Measurements from ENCODE around the gene DPF1.

The DPF1 gene

DNA sequence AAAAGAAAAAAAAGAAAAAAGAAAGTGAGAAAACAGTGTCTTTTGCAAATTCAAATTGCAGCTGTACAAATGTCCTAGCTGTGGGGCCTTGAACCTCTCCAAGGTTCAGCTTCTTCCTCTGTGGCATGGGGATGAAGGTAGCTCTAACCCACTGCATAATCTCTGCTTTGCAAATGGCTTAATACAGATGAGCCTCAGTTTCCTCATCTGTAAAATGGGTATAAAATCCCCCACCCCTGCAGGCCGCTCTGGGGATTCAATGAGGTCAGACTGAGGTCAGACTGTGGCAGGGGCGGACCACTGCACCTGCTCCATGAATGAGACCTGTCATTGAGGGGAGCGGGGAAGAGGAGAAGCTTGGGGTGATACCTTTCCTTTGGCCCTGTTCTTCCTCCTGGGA is 5.8 kb downstream of the DPF1 start:
- no peak for FAIRE-seq
- TF ChIP-seq POLR2A (IDR thresholded peaks at IDR 0.05; ENCODE audit: low read depth, low read length): no peak
- no peak for DNase-seq (ENCODE audit: insufficient read length, low spot score)

DNA sequence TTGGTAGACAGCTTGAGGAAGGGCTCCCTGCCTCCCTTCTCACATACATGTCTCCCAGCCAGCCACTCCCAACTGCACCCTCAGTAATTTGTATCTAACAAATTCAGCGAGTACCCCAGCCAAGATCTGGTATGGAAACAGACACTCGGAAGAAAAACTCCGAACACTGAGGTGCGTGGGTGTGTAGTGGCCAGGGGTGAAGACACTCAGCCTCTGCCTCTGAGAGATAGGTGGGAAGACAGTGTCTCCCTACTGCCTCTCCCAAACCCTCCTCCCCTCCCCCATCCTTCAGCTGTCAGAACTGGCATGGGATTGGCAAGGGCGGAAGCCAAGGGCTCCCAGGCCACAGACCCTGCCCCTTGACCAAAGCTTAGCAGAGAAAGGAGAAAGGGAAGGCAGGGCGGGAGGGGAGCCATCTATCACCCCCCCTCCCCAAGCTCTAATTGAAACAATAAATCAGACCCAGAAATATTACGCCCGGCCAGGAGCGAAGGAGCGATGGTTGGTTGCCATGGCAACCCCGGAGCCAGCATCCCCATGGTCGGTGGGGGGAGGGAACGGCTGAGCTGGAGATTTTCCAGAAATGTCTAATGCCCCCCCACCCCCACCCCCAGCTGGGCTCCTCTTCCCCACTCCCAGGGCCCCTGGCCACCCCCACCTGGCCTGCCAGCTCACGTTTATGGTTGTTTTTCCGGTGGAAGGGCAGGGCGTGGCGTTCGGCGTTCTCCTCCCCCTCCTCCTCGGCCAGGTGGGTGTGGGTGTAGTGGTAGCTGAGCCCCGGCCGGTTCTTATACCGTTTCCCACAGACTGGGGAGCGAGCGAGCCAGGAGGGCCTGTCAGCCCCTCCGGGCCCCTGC is 7.0 kb downstream of the DPF1 start:
- TF ChIP-seq POLR2A (IDR thresholded peaks at IDR 0.05; ENCODE audit: low read depth, low read length): no peak
- DNase-seq (ENCODE audit: insufficient read length, low spot score) (no peak), FAIRE-seq (no peak)

DNA sequence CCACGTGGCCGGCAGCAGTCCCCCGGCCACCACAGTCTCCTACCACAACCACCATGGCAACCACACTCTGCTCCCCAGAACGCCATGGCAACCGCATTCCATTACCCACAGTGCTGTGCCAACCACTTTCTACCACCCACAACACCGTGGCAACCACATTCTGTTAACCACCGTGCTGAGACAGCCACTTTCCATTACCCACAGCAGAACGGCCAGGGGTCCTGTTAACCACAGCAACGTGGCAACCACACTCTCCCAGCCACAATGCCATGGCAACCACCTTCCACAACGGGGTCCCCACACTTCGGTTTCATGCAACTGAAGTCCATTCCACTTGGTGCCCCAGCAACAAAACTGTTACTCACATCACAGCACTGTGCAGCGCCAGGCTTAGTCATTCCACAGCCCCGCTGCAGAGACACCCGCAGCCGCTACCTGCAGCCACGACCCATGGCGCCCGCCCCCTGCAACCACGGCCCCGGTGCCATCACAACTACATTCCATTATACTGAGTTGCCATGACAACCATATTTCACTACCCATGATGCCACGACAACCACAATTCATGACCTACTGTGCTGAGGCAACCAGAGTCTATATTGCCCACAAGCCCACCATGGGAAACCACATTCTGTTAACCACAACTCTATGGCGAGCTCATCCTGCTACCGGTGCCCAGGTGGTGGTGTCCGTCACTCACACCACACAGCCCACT is 10.0 kb downstream of the DPF1 start:
- FAIRE-seq: peak; percentile 58

DNA sequence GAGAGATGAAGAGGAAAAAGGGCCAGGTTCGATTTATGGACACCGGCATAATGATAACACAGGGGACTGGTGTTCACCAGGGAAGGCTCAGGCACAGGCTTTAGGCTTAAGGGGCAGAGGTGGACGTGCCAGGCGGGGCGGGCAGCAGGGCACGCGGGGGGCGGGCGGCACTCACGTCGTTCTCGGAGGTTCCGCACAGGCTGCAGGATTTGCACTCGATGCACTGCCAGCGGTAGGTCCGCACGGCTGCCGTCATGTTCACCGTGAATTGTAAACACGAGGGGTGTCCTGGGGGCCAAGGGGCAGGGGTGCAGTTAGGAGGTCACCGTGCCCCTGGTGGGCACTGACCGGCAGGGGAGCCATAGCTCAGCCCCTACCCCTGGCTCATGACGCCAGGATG is 10.6 kb downstream of the DPF1 start:
- DNase-seq (ENCODE audit: insufficient read length, low spot score) (no peak), FAIRE-seq (no peak)
- TF ChIP-seq POLR2A (IDR thresholded peaks at IDR 0.05; ENCODE audit: low read depth, low read length): no peak

More for the DNA sequence above, 10.0 kb downstream of the DPF1 start:
- TF ChIP-seq POLR2A (IDR thresholded peaks at IDR 0.05; ENCODE audit: low read depth, low read length): no peak
- peak; percentile 99 for DNase-seq (ENCODE audit: insufficient read length, low spot score)

DNA sequence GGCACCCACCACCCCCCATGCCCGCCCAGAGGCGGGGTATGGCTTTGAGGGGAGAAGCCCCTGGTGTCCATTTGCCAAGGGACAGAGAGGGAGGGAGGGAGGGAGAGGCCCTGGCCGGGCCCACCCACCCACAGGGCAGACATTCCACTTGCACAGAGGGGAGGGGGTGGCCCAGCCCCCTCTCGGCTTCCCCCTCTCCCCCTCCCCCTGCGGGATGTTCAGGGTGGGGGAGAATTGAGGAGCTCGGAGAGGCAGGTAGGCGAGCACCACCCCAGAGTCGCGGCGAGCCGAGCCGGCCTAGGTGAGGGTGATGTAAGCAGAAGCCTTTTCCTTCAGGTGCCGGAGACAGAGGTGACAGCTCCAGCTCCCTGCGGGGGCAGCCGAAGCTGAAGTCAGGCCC is 12.3 kb downstream of the DPF1 start:
- no peak for DNase-seq (ENCODE audit: insufficient read length, low spot score)
- no peak for FAIRE-seq
- TF ChIP-seq POLR2A (IDR thresholded peaks at IDR 0.05; ENCODE audit: low read depth, low read length): no peak

DNA sequence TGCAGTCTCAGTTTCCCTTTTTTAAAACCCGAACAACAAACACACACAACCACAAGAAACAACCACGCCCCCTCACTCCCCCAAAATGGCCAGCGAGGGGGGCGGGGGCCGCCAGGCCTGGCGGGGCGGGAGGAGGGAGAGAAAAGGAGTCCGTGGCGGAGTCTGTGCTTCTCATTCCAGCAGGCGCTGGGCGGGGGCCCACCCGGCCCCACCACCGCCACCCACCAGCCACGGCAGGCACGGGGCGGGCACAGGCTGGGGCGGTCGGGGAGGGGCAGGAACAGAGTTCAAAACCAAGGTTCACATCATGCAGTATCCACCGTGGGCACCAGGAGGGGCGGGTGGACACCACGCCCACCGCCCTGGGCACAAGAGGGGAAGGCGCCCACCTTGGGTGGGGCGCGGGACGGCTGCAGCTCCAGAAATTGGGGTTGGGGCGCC is 12.9 kb downstream of the DPF1 start:
- no peak for TF ChIP-seq POLR2A (IDR thresholded peaks at IDR 0.05; ENCODE audit: low read depth, low read length)
- FAIRE-seq (no peak), DNase-seq (ENCODE audit: insufficient read length, low spot score) (no peak)

- no peak for DNase-seq (ENCODE audit: insufficient read length, low spot score)
- no peak for FAIRE-seq
- no peak for TF ChIP-seq POLR2A (IDR thresholded peaks at IDR 0.05; ENCODE audit: low read depth, low read length)
Observed at GRCh38 chr19:38210458-38210987, 13.5 kb downstream of the DPF1 start.

- TF ChIP-seq POLR2A (IDR thresholded peaks at IDR 0.05; ENCODE audit: low read depth, low read length): no peak
- DNase-seq (ENCODE audit: insufficient read length, low spot score) (no peak), FAIRE-seq (no peak)
Observed at GRCh38 chr19:38209671-38210457, 14.2 kb downstream of the DPF1 start.

DNA sequence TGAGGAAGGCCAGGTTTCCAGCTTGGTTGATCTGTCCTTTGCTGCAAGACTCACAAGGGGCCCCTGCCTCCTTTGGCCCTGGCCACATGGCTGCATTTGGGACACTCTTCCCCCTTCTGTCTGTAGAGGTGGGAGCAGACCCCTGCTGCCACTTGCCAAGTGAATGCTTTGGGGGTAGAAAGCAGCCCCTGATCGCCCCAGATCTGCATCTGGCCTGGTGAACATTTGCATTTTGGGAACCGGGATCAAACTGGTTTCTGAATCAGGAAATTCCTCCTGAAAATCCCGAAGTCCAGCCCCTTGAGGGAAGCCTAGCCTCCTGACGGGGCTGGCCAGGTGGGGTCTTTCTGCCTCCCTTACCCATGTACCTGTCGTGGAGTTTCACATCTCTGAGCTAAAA is 14.9 kb downstream of the DPF1 start:
- DNase-seq (ENCODE audit: insufficient read length, low spot score): no peak
- TF ChIP-seq POLR2A (IDR thresholded peaks at IDR 0.05; ENCODE audit: low read depth, low read length): no peak
- FAIRE-seq: no peak

DNA sequence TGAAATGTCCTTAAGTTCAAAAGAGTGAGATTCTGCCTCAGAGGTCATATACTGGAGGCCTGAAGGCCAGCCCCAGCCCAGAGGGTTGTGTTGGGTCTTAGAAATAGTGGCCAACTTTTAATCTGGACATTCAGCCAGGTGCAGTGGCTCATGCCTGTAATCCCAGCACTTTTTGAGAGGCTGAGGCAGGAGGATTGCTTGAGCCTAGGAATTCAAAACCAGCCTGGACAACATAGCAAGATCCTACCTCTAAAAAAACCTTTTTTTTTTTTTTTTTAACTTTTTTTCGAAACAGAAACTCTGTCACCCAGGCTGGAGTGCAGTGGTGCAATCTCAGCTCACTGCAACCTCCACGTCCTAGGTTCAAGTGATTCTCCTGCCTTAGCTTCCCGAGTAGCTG is 15.5 kb downstream of the DPF1 start:
- FAIRE-seq (no peak), DNase-seq (ENCODE audit: insufficient read length, low spot score) (no peak)
- no peak for TF ChIP-seq POLR2A (IDR thresholded peaks at IDR 0.05; ENCODE audit: low read depth, low read length)

- DNase-seq (ENCODE audit: insufficient read length, low spot score) (no peak), FAIRE-seq (no peak)
Observed at GRCh38 chr19:38207543-38207942, 16.5 kb downstream of the DPF1 start.

GRCh38 chr19:38206928-38207327 is 17.1 kb downstream of the DPF1 start:
- no peak for TF ChIP-seq POLR2A (IDR thresholded peaks at IDR 0.05; ENCODE audit: low read depth, low read length)
- FAIRE-seq (no peak), DNase-seq (ENCODE audit: insufficient read length, low spot score) (no peak)

More at GRCh38 chr19:38207543-38207942, 16.5 kb downstream of the DPF1 start:
- TF ChIP-seq POLR2A (IDR thresholded peaks at IDR 0.05; ENCODE audit: low read depth, low read length): no peak

DNA sequence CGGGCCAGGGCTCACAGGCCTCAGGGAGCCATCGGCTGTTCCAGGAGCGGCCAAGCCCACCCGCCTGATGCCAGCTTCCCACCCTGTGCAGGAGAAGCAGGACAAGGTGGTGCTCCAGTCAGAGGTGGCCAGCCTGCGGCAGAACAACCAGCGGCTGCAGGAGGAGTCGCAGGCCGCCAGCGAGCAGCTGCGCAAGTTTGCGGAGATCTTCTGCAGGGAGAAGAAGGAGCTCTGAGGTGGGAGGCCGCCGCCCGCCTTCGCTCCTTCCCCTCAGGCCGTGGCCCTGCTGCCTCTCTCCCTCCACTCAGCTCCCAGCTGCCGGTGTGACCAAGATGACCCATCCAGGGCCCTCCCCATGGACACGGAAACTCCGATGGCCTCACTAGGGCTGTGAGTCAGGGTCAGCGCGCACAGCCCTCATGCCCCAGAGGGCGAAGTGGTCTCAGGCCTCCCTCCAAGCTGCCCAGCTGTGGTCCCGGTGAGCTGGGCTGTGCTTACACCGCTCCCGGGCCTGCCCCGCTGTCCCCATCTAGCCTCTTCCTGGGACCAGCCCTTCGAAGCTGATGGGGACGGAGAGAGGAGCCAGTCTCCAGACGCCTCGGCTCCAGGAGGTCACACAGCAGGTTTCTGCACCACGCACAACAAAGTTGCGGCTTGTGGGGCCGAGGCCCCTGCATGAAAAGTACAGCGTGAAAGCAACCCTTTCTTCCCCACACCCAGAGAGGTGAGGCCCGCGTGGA is 17.8 kb downstream of the DPF1 start:
- TF ChIP-seq POLR2A (IDR thresholded peaks at IDR 0.05; ENCODE audit: low read depth, low read length): no peak
- DNase-seq (ENCODE audit: insufficient read length, low spot score) (no peak), FAIRE-seq (no peak)
